HL-60 (cell line): ENCODE data around the gene AP3S2.
"Not testable (repeated sequence)": the region's sequence is repeated elsewhere in the genome, so short reads cannot be mapped to it uniquely, and the experiment has no call there.

ENCODE experiments used
- CTCF ChIP-seq: IDR thresholded peaks from one replicate; pipeline ENCODE4 v1.5.1; 2011; ENCODE audit warnings: low read length, control low read depth, inconsistent platforms; ENCODE audit not compliant: insufficient read depth
- GABPA ChIP-seq: IDR thresholded peaks from 2 replicates; pipeline ENCODE4 v1.6.1; 2012; ENCODE audit warnings: low read depth
- REST ChIP-seq: IDR thresholded peaks from 2 replicates; pipeline ENCODE4 v1.6.1; 2012; ENCODE audit warnings: low read depth; ENCODE audit not compliant: insufficient replicate concordance

DNA sequence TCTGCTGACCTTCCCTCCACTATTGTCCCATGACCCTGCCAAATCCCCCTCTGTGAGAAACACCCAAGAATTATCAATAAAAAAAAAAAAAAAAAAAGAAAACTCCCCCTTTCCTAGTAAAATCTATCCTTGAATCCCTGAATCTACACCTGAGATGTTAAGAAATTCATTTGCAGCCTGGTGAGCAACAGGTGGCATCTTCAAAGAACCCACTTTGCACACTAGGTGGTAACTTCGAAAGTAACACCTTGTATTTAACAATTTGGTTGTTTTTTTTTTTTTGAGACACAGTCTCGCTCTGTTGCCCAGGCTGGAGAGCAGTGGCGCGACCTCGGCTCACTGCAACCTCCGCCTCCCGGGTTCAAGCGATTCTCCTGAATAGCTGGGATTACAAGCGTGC, 24.3 kb downstream of the AP3S2 start:
- not testable (repeated sequence) for TF ChIP-seq CTCF, GABPA, REST
